H1 (cell line): ENCODE data around the gene OR51B2. TPM values are rescaled to one million over a fixed set of nuclear protein-coding genes. Genes with fewer than 3 reads are reported as not detected.
"Not testable (repeated sequence)": the region's sequence is repeated elsewhere in the genome, so short reads cannot be mapped to it uniquely, and the experiment has no call there.

Experiments
- CTCF ChIA-PET: fragments of 300-600 bp; sonication (Branson Sonifier 250); formaldehyde crosslinking; loops from one replicate; lab custom pipeline; 2021; ENCODE audit not compliant: partially characterized antibody; lab: Charles Lee
- POLR2A ChIA-PET: fragments of 300-600 bp; sonication (Branson Sonifier 250); formaldehyde crosslinking; loops from one replicate; lab custom pipeline; 2021; ENCODE audit warnings: inconsistent platforms; ENCODE audit not compliant: partially characterized antibody; lab: Charles Lee
- DNase-seq, 2 experiments: peaks; one replicate each; pipeline versions ENCODE4 v3.0.0 to v3.0.0-alpha.2; 2010 to 2022; ENCODE audit warnings: low spot score in 2 of 2, low read depth in 1 of 2, mixed read lengths in 1 of 2
- FAIRE-seq: peaks from 2 replicates; lab custom pipeline; 2011; peaks lifted over from hg19 to GRCh38; lab: Jason Lieb, UNC
- H2AFZ ChIP-seq: 2 replicates; pipeline ENCODE4 v1.8.1; 2012; ENCODE audit warnings: low read length, inconsistent platforms
- H2AK5ac ChIP-seq: 2 replicates; pipeline ENCODE4 v1.6.1; 2013; ENCODE audit warnings: low read depth, low read length
- H2BK120ac ChIP-seq: replicated peaks from 2 replicates; pipeline ENCODE3; 2013; ENCODE audit warnings: low read depth, low read length, inconsistent platforms
- H2BK12ac ChIP-seq: 2 replicates; pipeline ENCODE4 v1.6.1; 2013; ENCODE audit warnings: low read depth, low read length
- H2BK15ac ChIP-seq: 2 replicates; pipeline ENCODE4 v1.6.1; 2013; ENCODE audit warnings: low read length
- H2BK20ac ChIP-seq: 2 replicates; pipeline ENCODE4 v1.6.1; 2013; ENCODE audit warnings: low read length
- H2BK5ac ChIP-seq: 2 replicates; pipeline ENCODE4 v1.6.1; 2013; ENCODE audit warnings: low read depth, low read length
- H3K14ac ChIP-seq: 2 replicates; pipeline ENCODE4 v1.6.1; 2013; ENCODE audit warnings: inconsistent platforms; ENCODE audit not compliant: insufficient read length
- H3K18ac ChIP-seq: 2 replicates; pipeline ENCODE4 v1.6.1; 2013; ENCODE audit warnings: low read length; ENCODE audit errors: extremely low read depth
- H3K23ac ChIP-seq: 2 replicates; pipeline ENCODE4 v1.6.1; 2013; ENCODE audit warnings: inconsistent platforms; ENCODE audit not compliant: insufficient read length
- H3K23me2 ChIP-seq: 2 replicates; pipeline ENCODE4 v1.6.1; 2013; ENCODE audit warnings: low read depth, low read length
- H3K27ac ChIP-seq: 2 replicates; pipeline ENCODE4 v1.6.1; 2011; ENCODE audit warnings: low read depth, low read length, inconsistent platforms
- H3K27me3 ChIP-seq, 4 experiments: replicated peaks in 1 of 4; 1 replicate in 1 of 4; 2 replicates in 3 of 4; pipeline versions ENCODE4 v1.6.1 to v1.8.1; 2011 to 2013; ENCODE audit warnings: low read length in 3 of 4, mild to moderate bottlenecking in 3 of 4, inconsistent platforms in 2 of 4, mixed read lengths in 2 of 4, moderate library complexity in 1 of 4; ENCODE audit not compliant: control insufficient read depth in 3 of 4, insufficient read depth in 3 of 4; ENCODE audit errors: extremely low read depth in 1 of 4
- H3K36me3 ChIP-seq, 4 experiments: 2 replicates each; pipeline versions ENCODE4 v1.6.1 to v1.8.1; 2011 to 2013; ENCODE audit warnings: mild to moderate bottlenecking in 4 of 4, low read length in 3 of 4, moderate library complexity in 2 of 4, control low read depth in 1 of 4, inconsistent platforms in 1 of 4; ENCODE audit not compliant: insufficient read depth in 4 of 4, control insufficient read depth in 2 of 4
- H3K4ac ChIP-seq: replicated peaks from 2 replicates; pipeline ENCODE3; 2013; ENCODE audit warnings: low read length, low read depth, mixed read lengths, inconsistent platforms; ENCODE audit not compliant: insufficient read length
- H3K4me1 ChIP-seq, 4 experiments: replicated peaks in 1 of 4; 1 replicate in 1 of 4; 2 replicates in 3 of 4; pipeline versions ENCODE4 v1.6.1 to v1.8.1; 2011 to 2013; ENCODE audit warnings: low read length in 3 of 4, inconsistent platforms in 2 of 4, mixed read lengths in 1 of 4; ENCODE audit not compliant: insufficient read depth in 4 of 4, control insufficient read depth in 3 of 4
- H3K4me2 ChIP-seq, 2 experiments: 2 replicates each; pipeline versions ENCODE4 v1.6.1 to v1.8.1; 2011 to 2013; ENCODE audit warnings: low read depth in 2 of 2, low read length in 2 of 2, control low read depth in 1 of 2, inconsistent platforms in 1 of 2, mild to moderate bottlenecking in 1 of 2; ENCODE audit not compliant: insufficient read depth in 1 of 2
- H3K4me3 ChIP-seq, 4 experiments: fragments of 200-600, 300-600 bp in 1 of 4; sonication (generic), shearing (Covaris generic), sonication (Bioruptor Twin) in 1 of 4; 2 replicates each; pipeline versions ENCODE4 v1.5.1 to v1.8.1; 2011 to 2016; ENCODE audit warnings: low read length in 4 of 4, low read depth in 3 of 4, control low read depth in 2 of 4, inconsistent platforms in 2 of 4, mild to moderate bottlenecking in 2 of 4, mixed read lengths in 1 of 4, moderate library complexity in 1 of 4; ENCODE audit not compliant: insufficient read depth in 2 of 4; ENCODE audit errors: extremely low read depth in 1 of 4
- H3K56ac ChIP-seq: replicated peaks from 2 replicates; pipeline ENCODE3; 2013; ENCODE audit warnings: low read depth, mild to moderate bottlenecking, mixed read lengths, low read length, inconsistent platforms; ENCODE audit not compliant: insufficient read length
- H3K79me1 ChIP-seq: 2 replicates; pipeline ENCODE4 v1.6.1; 2013; ENCODE audit warnings: low read depth, low read length, control low read depth
- H3K79me2 ChIP-seq, 2 experiments: 2 replicates each; pipeline versions ENCODE4 v1.6.1 to v1.8.1; 2012 to 2013; ENCODE audit warnings: low read length in 2 of 2, mild to moderate bottlenecking in 2 of 2, inconsistent platforms in 1 of 2; ENCODE audit not compliant: insufficient read depth in 2 of 2, control insufficient read depth in 1 of 2
- H3K9ac ChIP-seq, 4 experiments: replicated peaks in 1 of 4; 1 replicate in 1 of 4; 2 replicates in 3 of 4; pipeline versions ENCODE4 v1.6.1 to v1.8.1; 2011 to 2013; ENCODE audit warnings: low read depth in 3 of 4, low read length in 3 of 4, control low read depth in 2 of 4, mild to moderate bottlenecking in 2 of 4, moderate library complexity in 2 of 4, inconsistent platforms in 1 of 4; ENCODE audit errors: extremely low read depth in 1 of 4
- H3K9me3 ChIP-seq, 2 experiments: 2 replicates each; pipeline versions ENCODE4 v1.6.1 to v1.8.1; 2012 to 2013; ENCODE audit warnings: mild to moderate bottlenecking in 2 of 2, moderate library complexity in 2 of 2, control low read depth in 1 of 2, inconsistent platforms in 1 of 2, low read depth in 1 of 2, low read length in 1 of 2, mixed read lengths in 1 of 2; ENCODE audit not compliant: insufficient read depth in 2 of 2
- H4K20me1 ChIP-seq, 2 experiments: replicated peaks in 1 of 2; 2 replicates each; pipeline versions ENCODE3 to v1.8.1; 2011 to 2013; ENCODE audit warnings: inconsistent platforms in 2 of 2, low read length in 2 of 2, mild to moderate bottlenecking in 1 of 2; ENCODE audit not compliant: insufficient read depth in 2 of 2, control insufficient read depth in 1 of 2
- H4K5ac ChIP-seq: 2 replicates; pipeline ENCODE4 v1.6.1; 2013; ENCODE audit warnings: low read length, low read depth, mixed read lengths, inconsistent platforms; ENCODE audit not compliant: insufficient read length
- H4K8ac ChIP-seq: 2 replicates; pipeline ENCODE4 v1.8.0; 2013; ENCODE audit warnings: mild to moderate bottlenecking, moderate library complexity, low read length, inconsistent platforms; ENCODE audit not compliant: insufficient read depth; ENCODE audit errors: extremely low read depth
- H4K91ac ChIP-seq: replicated peaks from 2 replicates; pipeline ENCODE3; 2013; ENCODE audit warnings: low read length, mixed read lengths, inconsistent platforms; ENCODE audit not compliant: insufficient read length
- CEBPB ChIP-seq: IDR thresholded peaks from 2 replicates; pipeline ENCODE4 v1.6.1; 2012; ENCODE audit warnings: low read depth, low read length
- CTBP2 ChIP-seq: IDR thresholded peaks from 2 replicates; pipeline ENCODE4 v1.7.0; 2011; ENCODE audit warnings: borderline replicate concordance, mild to moderate bottlenecking, moderate library complexity, mixed read lengths, low read length; ENCODE audit not compliant: insufficient read depth, insufficient read length
- CTCF ChIP-seq, 3 experiments: IDR thresholded peaks; 1 replicate in 2 of 3; 2 replicates in 1 of 3; pipeline versions ENCODE4 v1.5.1 to v1.6.1; 2011; ENCODE audit warnings: low read length in 3 of 3, mild to moderate bottlenecking in 3 of 3, inconsistent platforms in 2 of 3, low read depth in 1 of 3, moderate library complexity in 1 of 3; ENCODE audit not compliant: insufficient read depth in 1 of 3; ENCODE audit errors: control extremely low read depth in 1 of 3
- POU5F1 ChIP-seq: IDR thresholded peaks from 2 replicates; pipeline ENCODE4 v1.6.1; 2011; ENCODE audit warnings: low read depth, mild to moderate bottlenecking, low read length, moderate library complexity
- WGBS, 2 experiments: shearing (Covaris generic) in 1 of 2; methylation state at CpG; one replicate each; pipeline versions ENCODE4 v1.1.6 to v1.1.7; 2013 to 2015; ENCODE audit warnings: low lambda C conversion rate in 2 of 2, mixed read lengths in 2 of 2, inconsistent platforms in 1 of 2, low coverage in 1 of 2, missing lambda C conversion rate in 1 of 2; ENCODE audit not compliant: insufficient replicate concordance in 2 of 2, insufficient coverage in 1 of 2, insufficient read length in 1 of 2; ENCODE audit errors: extremely low coverage in 1 of 2, missing lambda C conversion rate in 1 of 2; 5-methylcytosine and 5-hydroxymethylcytosine counted together
- polyA plus RNA-seq, 7 experiments: library from polyadenylated mRNA; depleted of rRNA in 3 of 7; stranded (reverse) in 5 of 7; unstranded in 2 of 7; fragments of >200 nt in 5 of 7; fragments of 200-250 nt in 2 of 7; gene quantifications; 1 replicate in 5 of 7; 2 replicates in 1 of 7; 4 replicates in 1 of 7; pipeline versions ENCODE4 v1.2.1 to v1.2.3, GENCODE V29; 2011 to 2013; ENCODE audit warnings: missing spikeins in 2 of 7, mixed read lengths in 2 of 7
- total RNA-seq: library from RNA; stranded (reverse); fragmentation: NEBNext Ultra II Directional; extraction: Animal tissue kit (Norgen Biotek cat#: 25700); gene quantifications from 2 replicates; pipeline ENCODE4 v1.2.1, GENCODE V29; 2021

OR51B2 gene
- total and polyA plus RNA-seq, 2 of the 8 experiments (the other 6 are each of a cell fraction or from before 2014, with no cell fraction given): not detected

GRCh38 chr11:5317292-5317691, 6.8 kb downstream of the OR51B2 start (continued):
- TF ChIP-seq CTCF (IDR thresholded peaks at IDR 0.05; ENCODE audit: control extremely low read depth in 1 of 3, insufficient read depth in 1 of 3, low read depth in 1 of 3, low read length in 3 of 3) (no peak), CTBP2 (no peak), POU5F1 (no peak), CEBPB (no peak)
- TF ChIP-seq, all 59 proteins: peak for 0

- not testable (repeated sequence) for H3K4me1 ChIP-seq
- CTCF ChIA-PET: interaction anchor here (1.3 kb wide), 1 partner anchor 8 kb away, joined by 3 read pairs; no protein-coding TSS in a partner anchor
Measured at GRCh38 chr11:5313326-5314023, 10.6 kb downstream of the OR51B2 start.

More at GRCh38 chr11:5313326-5314023, 10.6 kb downstream of the OR51B2 start:
- H2AK5ac ChIP-seq, H3K56ac ChIP-seq, H2BK120ac ChIP-seq, H3K27me3 ChIP-seq, H3K4me3 ChIP-seq, POLR2A ChIA-PET, H3K79me1 ChIP-seq, H3K18ac ChIP-seq, H4K8ac ChIP-seq, H4K20me1 ChIP-seq, DNase-seq, H3K36me3 ChIP-seq, H3K9ac ChIP-seq, H3K4ac ChIP-seq, H2BK12ac ChIP-seq, H3K27ac ChIP-seq, H3K14ac ChIP-seq, H3K9me3 ChIP-seq, H3K79me2 ChIP-seq, H2AFZ ChIP-seq, H2BK15ac ChIP-seq, H3K4me2 ChIP-seq, H4K91ac ChIP-seq, FAIRE-seq, H2BK5ac ChIP-seq, H3K23me2 ChIP-seq, H3K23ac ChIP-seq, H2BK20ac ChIP-seq, H4K5ac ChIP-seq: not testable (repeated sequence)
- 88% methylated on average over 3 of the region's 3 CpGs; no CpG with 5 or more reads in 1 of the 2 experiments for WGBS, 2 experiments
